ENCODE results near the gene TLCD3A. TPM values are rescaled to one million over a fixed set of nuclear protein-coding genes. Genes with fewer than 3 reads are reported as not detected.

The TLCD3A gene
- total RNA-seq, 4 donors from 2014 or later, result 2.2 to 4.4 (median 2.9) TPM

GRCh38 chr17:752002-752619, 19.7 kb downstream of the TLCD3A start, which contains the start of gene GEMIN4:
TSS of gene GEMIN4 (minus strand) at chr17:752264. CDS start at chr17:752142, 122 bp downstream.
- TF ChIP-seq CTCF (IDR thresholded peaks at IDR 0.05; ENCODE audit: low read depth), result no peak

- no peak for TF ChIP-seq CTCF (IDR thresholded peaks at IDR 0.05; ENCODE audit: low read depth)
Measured at GRCh38 chr17:752620-753219, 20.3 kb downstream of the TLCD3A start.

- no peak for TF ChIP-seq CTCF (IDR thresholded peaks at IDR 0.05; ENCODE audit: low read depth)
Measured at GRCh38 chr17:753418-753817, 21.0 kb downstream of the TLCD3A start.

- TF ChIP-seq CTCF (IDR thresholded peaks at IDR 0.05; ENCODE audit: low read depth), result no peak
Measured at GRCh38 chr17:759964-760363, 27.6 kb downstream of the TLCD3A start.

GRCh38 chr17:760371-760770, 28.0 kb downstream of the TLCD3A start:
- TF ChIP-seq CTCF (IDR thresholded peaks at IDR 0.05; ENCODE audit: low read depth), result no peak

GRCh38 chr17:767076-767475, 34.7 kb downstream of the TLCD3A start:
- no peak for TF ChIP-seq CTCF (IDR thresholded peaks at IDR 0.05; ENCODE audit: low read depth)

GRCh38 chr17:773016-773415, 40.6 kb downstream of the TLCD3A start:
- no peak for TF ChIP-seq CTCF (IDR thresholded peaks at IDR 0.05; ENCODE audit: low read depth)

Data from subcutaneous adipose tissue (tissue), 4 donors.